SK-N-SH treated with all-trans-retinoic acid at 6 μM for 48 hours (cell line): ENCODE measurements around the gene CACHD1.
"Not testable (repeated sequence)": the region's sequence is repeated elsewhere in the genome, so short reads cannot be mapped to it uniquely, and the experiment has no call there.

ENCODE experiments used
- ATAC-seq: fragments of 200-7000 bp; cut with Tn5 transposase; 3 replicates; pipeline ENCODE4 v1.9.1; 2020; ENCODE audit warnings: mild to moderate bottlenecking, moderate library complexity
- ARNTL ChIP-seq: fragments of 450-650 bp; formaldehyde crosslinking; IDR thresholded peaks from 2 replicates; pipeline ENCODE4 v1.5.0; 2020; ENCODE audit warnings: low read depth, mild to moderate bottlenecking, moderate library complexity, borderline replicate concordance
- CREB5 ChIP-seq: fragments of 250-450 bp; sonication (Bioruptor Pico); IDR thresholded peaks from 2 replicates; pipeline ENCODE4 v1.5.1; 2020; ENCODE audit warnings: low read depth, mild to moderate bottlenecking, moderate library complexity
- CSDC2 ChIP-seq: fragments of 250-450 bp; sonication (Bioruptor Pico); IDR thresholded peaks from 2 replicates; pipeline ENCODE4 v1.5.0; 2020; ENCODE audit warnings: mild to moderate bottlenecking, moderate library complexity
- CSRNP3 ChIP-seq: fragments of 250-450 bp; sonication (Bioruptor Pico); IDR thresholded peaks from 2 replicates; pipeline ENCODE4 v1.5.1; 2021; ENCODE audit warnings: mild to moderate bottlenecking, moderate library complexity
- GLIS3 ChIP-seq: fragments of 250-450 bp; sonication (Bioruptor Pico); IDR thresholded peaks from 2 replicates; pipeline ENCODE4 v1.5.0; 2020; ENCODE audit warnings: mild to moderate bottlenecking, moderate library complexity
- ISL1 ChIP-seq: fragments of 250-450 bp; sonication (Bioruptor Pico); IDR thresholded peaks from 2 replicates; pipeline ENCODE4 v2.1.2; 2022; ENCODE audit warnings: mild to moderate bottlenecking, moderate library complexity
- OSR1 ChIP-seq: fragments of 250-450 bp; sonication (Bioruptor Pico); IDR thresholded peaks from 2 replicates; pipeline ENCODE4 v1.8.0; 2022; ENCODE audit warnings: moderate library complexity, mild to moderate bottlenecking, inconsistent platforms
- PATZ1 ChIP-seq: fragments of 250-450 bp; sonication (Bioruptor Pico); IDR thresholded peaks from 2 replicates; pipeline ENCODE4 v1.8.0; 2020; ENCODE audit warnings: mild to moderate bottlenecking, moderate library complexity, borderline replicate concordance
- POU6F1 ChIP-seq: fragments of 250-450 bp; sonication (Bioruptor Pico); IDR thresholded peaks from 2 replicates; pipeline ENCODE4 v1.8.0; 2021; ENCODE audit warnings: low read depth, mild to moderate bottlenecking, moderate library complexity, borderline replicate concordance
- PPARA ChIP-seq: fragments of 250-450 bp; sonication (Bioruptor Pico); IDR thresholded peaks from 2 replicates; pipeline ENCODE4 v1.5.0; 2020; ENCODE audit warnings: mild to moderate bottlenecking, borderline replicate concordance
- SNAI2 ChIP-seq: fragments of 250-450 bp; sonication (Bioruptor Pico); IDR thresholded peaks from 2 replicates; pipeline ENCODE4 v1.5.0; 2020; ENCODE audit warnings: mild to moderate bottlenecking, moderate library complexity
- TCF4 ChIP-seq: fragments of 250-450 bp; sonication (Bioruptor Pico); IDR thresholded peaks from 2 replicates; pipeline ENCODE4 v1.8.0; 2021; ENCODE audit warnings: mild to moderate bottlenecking, moderate library complexity, borderline replicate concordance
- TOX ChIP-seq: fragments of 250-450 bp; sonication (Bioruptor Pico); IDR thresholded peaks from 2 replicates; pipeline ENCODE4 v1.8.0; 2021; ENCODE audit warnings: mild to moderate bottlenecking, moderate library complexity, borderline replicate concordance
- TSHZ2 ChIP-seq: fragments of 250-450 bp; sonication (Bioruptor Pico); IDR thresholded peaks from 2 replicates; pipeline ENCODE4 v1.5.0; 2020; ENCODE audit warnings: mild to moderate bottlenecking, moderate library complexity
- ZC3H10 ChIP-seq: fragments of 250-450 bp; sonication (Bioruptor Pico); IDR thresholded peaks from 2 replicates; pipeline ENCODE4 v1.5.1; 2021; ENCODE audit warnings: mild to moderate bottlenecking, moderate library complexity
- ZFP3 ChIP-seq: fragments of 250-450 bp; sonication (Bioruptor Pico); IDR thresholded peaks from 2 replicates; pipeline ENCODE4 v1.5.0; 2020; ENCODE audit warnings: mild to moderate bottlenecking, moderate library complexity
- ZFP30 ChIP-seq: fragments of 450-650 bp; formaldehyde crosslinking; IDR thresholded peaks from 2 replicates; pipeline ENCODE4 v1.5.0; 2022; ENCODE audit warnings: mild to moderate bottlenecking, moderate library complexity
- ZNF565 ChIP-seq: fragments of 450-650 bp; formaldehyde crosslinking; conservative IDR thresholded peaks from 2 replicates; pipeline ENCODE4 v1.5.0; 2020; ENCODE audit warnings: low read depth, mild to moderate bottlenecking, moderate library complexity
- ZNF70 ChIP-seq: fragments of 450-650 bp; formaldehyde crosslinking; IDR thresholded peaks from 2 replicates; pipeline ENCODE4 v1.5.0; 2020; ENCODE audit warnings: mild to moderate bottlenecking, moderate library complexity
- ZNF8 ChIP-seq: fragments of 450-650 bp; formaldehyde crosslinking; IDR thresholded peaks from 2 replicates; pipeline ENCODE4 v1.5.0; 2020; ENCODE audit warnings: mild to moderate bottlenecking, moderate library complexity

CACHD1 gene

GRCh38 chr1:64702670-64703069 is 232.7 kb downstream of the CACHD1 start:
- not testable (repeated sequence) for ATAC-seq
- peak; percentile 86 for TF ChIP-seq ZNF8 (CRISPR knock-in tag)

- no peak for ATAC-seq
- TF ChIP-seq ZFP30 (no peak), CSDC2 (CRISPR knock-in tag) (no peak), PATZ1 (CRISPR knock-in tag) (no peak), ZNF8 (CRISPR knock-in tag) (no peak), ZNF565 (CRISPR knock-in tag) (no peak), CREB5 (CRISPR knock-in tag) (no peak), PPARA (CRISPR knock-in tag) (no peak), POU6F1 (no peak)
Observed at GRCh38 chr1:64703600-64703999, 233.7 kb downstream of the CACHD1 start.

- ATAC-seq: no peak
- TF ChIP-seq ZFP3 (CRISPR knock-in tag): no peak
- no peak for TF ChIP-seq ISL1 (CRISPR knock-in tag)
- no peak for TF ChIP-seq ZC3H10 (CRISPR knock-in tag)
- no peak for TF ChIP-seq ZNF565 (CRISPR knock-in tag)
- TF ChIP-seq POU6F1: no peak
- TF ChIP-seq ZNF8 (CRISPR knock-in tag): no peak
- no peak for TF ChIP-seq SNAI2 (CRISPR knock-in tag)
- TF ChIP-seq ZFP30: no peak
- no peak for TF ChIP-seq CSRNP3 (CRISPR knock-in tag)
- TF ChIP-seq PATZ1 (CRISPR knock-in tag): no peak
- no peak for TF ChIP-seq TCF4 (CRISPR knock-in tag)
- no peak for TF ChIP-seq ARNTL (CRISPR knock-in tag)
- no peak for TF ChIP-seq GLIS3
Observed at GRCh38 chr1:64705591-64705990, 235.7 kb downstream of the CACHD1 start.

GRCh38 chr1:64711266-64711665 is 241.3 kb downstream of the CACHD1 start:
- ATAC-seq: no peak
- TF ChIP-seq TOX (CRISPR knock-in tag) (no peak), OSR1 (CRISPR knock-in tag) (no peak), ZC3H10 (CRISPR knock-in tag) (no peak), CSRNP3 (CRISPR knock-in tag) (no peak), CREB5 (CRISPR knock-in tag) (no peak), TSHZ2 (CRISPR knock-in tag) (no peak), CSDC2 (CRISPR knock-in tag) (no peak), ARNTL (CRISPR knock-in tag) (no peak), ZNF70 (CRISPR knock-in tag) (no peak), PPARA (CRISPR knock-in tag) (no peak), ZFP3 (CRISPR knock-in tag) (no peak)
